GM21447 (cell line): ENCODE results near the gene KCNIP4.

ENCODE experiments used
- ATAC-seq: cut with Tn5 transposase; IDR thresholded peaks from one replicate; pipeline ENCODE4 v1.9.1; 2021; ENCODE audit not compliant: unreplicated experiment

KCNIP4 gene

GRCh38 chr4:21768349-21769310 lies 179.9 kb downstream of the KCNIP4 start:
- no peak for ATAC-seq

- peak; percentile 86 for ATAC-seq
These were observed 182.7 kb downstream of the KCNIP4 start for GRCh38 chr4:21765810-21766407.

- no peak for ATAC-seq
These were observed 184.7 kb downstream of the KCNIP4 start for GRCh38 chr4:21763855-21764254.

- no peak for ATAC-seq
These were observed 191.3 kb downstream of the KCNIP4 start for GRCh38 chr4:21757248-21757647.

GRCh38 chr4:21753084-21753760 lies 195.3 kb downstream of the KCNIP4 start:
- no peak for ATAC-seq

- no peak for ATAC-seq
These were observed 196.0 kb downstream of the KCNIP4 start for GRCh38 chr4:21752616-21753015.

GRCh38 chr4:21749924-21750323 lies 198.6 kb downstream of the KCNIP4 start:
- ATAC-seq, result no peak

GRCh38 chr4:21749412-21749811 lies 199.2 kb downstream of the KCNIP4 start:
- ATAC-seq, result no peak

- ATAC-seq, result no peak
These were observed 204.5 kb downstream of the KCNIP4 start for GRCh38 chr4:21744046-21744445.

GRCh38 chr4:21742326-21742725 lies 206.2 kb downstream of the KCNIP4 start:
- no peak for ATAC-seq

GRCh38 chr4:21738821-21739220 lies 209.8 kb downstream of the KCNIP4 start:
- no peak for ATAC-seq

- ATAC-seq, result no peak
These were observed 212.7 kb downstream of the KCNIP4 start for GRCh38 chr4:21735866-21736265.

- no peak for ATAC-seq
These were observed 214.5 kb downstream of the KCNIP4 start for GRCh38 chr4:21733894-21734630.

- ATAC-seq, result no peak
These were observed 220.3 kb downstream of the KCNIP4 start for GRCh38 chr4:21728304-21728703.

- no peak for ATAC-seq
These were observed 222.2 kb downstream of the KCNIP4 start for GRCh38 chr4:21726255-21726815.

GRCh38 chr4:21722157-21722839 lies 226.3 kb downstream of the KCNIP4 start:
- no peak for ATAC-seq

- no peak for ATAC-seq
These were observed 232.0 kb downstream of the KCNIP4 start for GRCh38 chr4:21716531-21716930.

GRCh38 chr4:21710179-21710835 lies 238.3 kb downstream of the KCNIP4 start:
- ATAC-seq, result no peak

GRCh38 chr4:21709761-21710160 lies 238.8 kb downstream of the KCNIP4 start:
- no peak for ATAC-seq

GRCh38 chr4:21709031-21709430 lies 239.5 kb downstream of the KCNIP4 start:
- no peak for ATAC-seq
